ENCODE results near the gene MCTP1. TPM values are rescaled to one million over a fixed set of nuclear protein-coding genes. Genes with fewer than 3 reads are reported as not detected.

MCTP1 gene
- total and polyA plus RNA-seq, 2 donors, result 5.9 to 20.2 TPM

- Histone ChIP-seq H3K9me3 (ENCODE audit: control insufficient read depth in 2 of 2, insufficient read depth in 1 of 2, low read length in 1 of 2) (no peaks in the 10 kb centered on the region), H3K4me3 (ENCODE audit: low read length in 2 of 2) (no peak overlapping the region), H3K27ac (ENCODE audit: low read depth in 1 of 2, low read length in 1 of 2) (no peak overlapping the region), H3K4me1 (ENCODE audit: control insufficient read depth in 2 of 2, insufficient read depth in 2 of 2, low read length in 2 of 2) (no peaks in the 10 kb centered on the region), H3K36me3 (ENCODE audit: control insufficient read depth in 2 of 2, insufficient read depth in 2 of 2, low read length in 1 of 2) (no peaks in the 10 kb centered on the region), H3K27me3 (ENCODE audit: control insufficient read depth in 2 of 2, insufficient read depth in 1 of 2, low read length in 1 of 2) (no peaks in the 10 kb centered on the region)
- DNase-seq (ENCODE audit: low read depth in 6 of 9, low spot score in 9 of 9), result no peak
- 96% methylated on average over 2 of the region's 2 CpGs for WGBS
Observed at GRCh38 chr5:94885931-94886330, 399.0 kb downstream of the MCTP1 start.

GRCh38 chr5:94884311-94884710 is 400.6 kb downstream of the MCTP1 start:
- Histone ChIP-seq H3K4me3 (ENCODE audit: low read length in 2 of 2) (no peak overlapping the region), H3K27me3 (ENCODE audit: control insufficient read depth in 2 of 2, insufficient read depth in 1 of 2, low read length in 1 of 2) (no peaks in the 10 kb centered on the region), H3K36me3 (ENCODE audit: control insufficient read depth in 2 of 2, insufficient read depth in 2 of 2, low read length in 1 of 2) (no peaks in the 10 kb centered on the region), H3K27ac (ENCODE audit: low read depth in 1 of 2, low read length in 1 of 2) (no peak overlapping the region), H3K9me3 (ENCODE audit: control insufficient read depth in 2 of 2, insufficient read depth in 1 of 2, low read length in 1 of 2) (no peaks in the 10 kb centered on the region), H3K4me1 (ENCODE audit: control insufficient read depth in 2 of 2, insufficient read depth in 2 of 2, low read length in 2 of 2) (no peaks in the 10 kb centered on the region)
- 97% methylated on average over 9 of the region's 9 CpGs for WGBS
- no peak for DNase-seq (ENCODE audit: low read depth in 6 of 9, low spot score in 9 of 9)

GRCh38 chr5:94872526-94872925 is 412.4 kb downstream of the MCTP1 start:
- H3K4me3 ChIP-seq (ENCODE audit: low read length in 2 of 2), result no peak overlapping the region
- H3K27ac ChIP-seq (ENCODE audit: low read depth in 1 of 2, low read length in 1 of 2), result no peak overlapping the region
- no peaks in the 10 kb centered on the region for H3K9me3 ChIP-seq (ENCODE audit: control insufficient read depth in 2 of 2, insufficient read depth in 1 of 2, low read length in 1 of 2)
- no peak for DNase-seq (ENCODE audit: low read depth in 6 of 9, low spot score in 9 of 9)
- H3K27me3 ChIP-seq (ENCODE audit: control insufficient read depth in 2 of 2, insufficient read depth in 1 of 2, low read length in 1 of 2), result no peaks in the 10 kb centered on the region
- H3K36me3 ChIP-seq (ENCODE audit: control insufficient read depth in 2 of 2, insufficient read depth in 2 of 2, low read length in 1 of 2), result peaks cover 0 to 4% of the 10 kb centered on the region in 2 donors
- 97% methylated on average over 4 of the region's 4 CpGs for WGBS
- H3K4me1 ChIP-seq (ENCODE audit: control insufficient read depth in 2 of 2, insufficient read depth in 2 of 2, low read length in 2 of 2), result no peaks in the 10 kb centered on the region

- H3K4me3 ChIP-seq (ENCODE audit: low read length in 2 of 2), result no peak overlapping the region
- H3K36me3 ChIP-seq (ENCODE audit: control insufficient read depth in 2 of 2, insufficient read depth in 2 of 2, low read length in 1 of 2), result peaks cover 0 to 6% of the 10 kb centered on the region in 2 donors
- H3K27ac ChIP-seq (ENCODE audit: low read depth in 1 of 2, low read length in 1 of 2), result no peak overlapping the region
- WGBS, result 96% methylated on average over 13 of the region's 13 CpGs
- no peaks in the 10 kb centered on the region for H3K4me1 ChIP-seq (ENCODE audit: control insufficient read depth in 2 of 2, insufficient read depth in 2 of 2, low read length in 2 of 2)
- no peak for DNase-seq (ENCODE audit: low read depth in 6 of 9, low spot score in 9 of 9)
- no peaks in the 10 kb centered on the region for H3K9me3 ChIP-seq (ENCODE audit: control insufficient read depth in 2 of 2, insufficient read depth in 1 of 2, low read length in 1 of 2)
- no peaks in the 10 kb centered on the region for H3K27me3 ChIP-seq (ENCODE audit: control insufficient read depth in 2 of 2, insufficient read depth in 1 of 2, low read length in 1 of 2)
Observed at GRCh38 chr5:94870511-94871183, 414.2 kb downstream of the MCTP1 start.

GRCh38 chr5:94869921-94870320 is 415.0 kb downstream of the MCTP1 start:
- no peaks in the 10 kb centered on the region for H3K4me1 ChIP-seq (ENCODE audit: control insufficient read depth in 2 of 2, insufficient read depth in 2 of 2, low read length in 2 of 2)
- no peak overlapping the region for H3K27ac ChIP-seq (ENCODE audit: low read depth in 1 of 2, low read length in 1 of 2)
- H3K9me3 ChIP-seq (ENCODE audit: control insufficient read depth in 2 of 2, insufficient read depth in 1 of 2, low read length in 1 of 2), result no peaks in the 10 kb centered on the region
- no peak for DNase-seq (ENCODE audit: low read depth in 6 of 9, low spot score in 9 of 9)
- 97% methylated on average over 4 of the region's 4 CpGs for WGBS
- no peaks in the 10 kb centered on the region for H3K27me3 ChIP-seq (ENCODE audit: control insufficient read depth in 2 of 2, insufficient read depth in 1 of 2, low read length in 1 of 2)
- H3K36me3 ChIP-seq (ENCODE audit: control insufficient read depth in 2 of 2, insufficient read depth in 2 of 2, low read length in 1 of 2), result peaks cover 0 to 6% of the 10 kb centered on the region in 2 donors
- H3K4me3 ChIP-seq (ENCODE audit: low read length in 2 of 2), result no peak overlapping the region

- no peak overlapping the region for H3K4me3 ChIP-seq (ENCODE audit: low read length in 2 of 2)
- H3K36me3 ChIP-seq (ENCODE audit: control insufficient read depth in 2 of 2, insufficient read depth in 2 of 2, low read length in 1 of 2), result peaks cover 0 to 3% of the 10 kb centered on the region in 2 donors
- H3K4me1 ChIP-seq (ENCODE audit: control insufficient read depth in 2 of 2, insufficient read depth in 2 of 2, low read length in 2 of 2), result no peaks in the 10 kb centered on the region
- no peak for DNase-seq (ENCODE audit: low read depth in 6 of 9, low spot score in 9 of 9)
- no peak overlapping the region for H3K27ac ChIP-seq (ENCODE audit: low read depth in 1 of 2, low read length in 1 of 2)
- no peaks in the 10 kb centered on the region for H3K27me3 ChIP-seq (ENCODE audit: control insufficient read depth in 2 of 2, insufficient read depth in 1 of 2, low read length in 1 of 2)
- H3K9me3 ChIP-seq (ENCODE audit: control insufficient read depth in 2 of 2, insufficient read depth in 1 of 2, low read length in 1 of 2), result no peaks in the 10 kb centered on the region
- WGBS, result 92% methylated on average over 3 of the region's 3 CpGs
Observed at GRCh38 chr5:94863951-94864350, 420.9 kb downstream of the MCTP1 start.

- Histone ChIP-seq H3K4me1 (ENCODE audit: control insufficient read depth in 2 of 2, insufficient read depth in 2 of 2, low read length in 2 of 2) (no peaks in the 10 kb centered on the region), H3K36me3 (ENCODE audit: control insufficient read depth in 2 of 2, insufficient read depth in 2 of 2, low read length in 1 of 2) (no peaks in the 10 kb centered on the region), H3K27ac (ENCODE audit: low read depth in 1 of 2, low read length in 1 of 2) (no peak overlapping the region), H3K4me3 (ENCODE audit: low read length in 2 of 2) (no peak overlapping the region), H3K9me3 (ENCODE audit: control insufficient read depth in 2 of 2, insufficient read depth in 1 of 2, low read length in 1 of 2) (no peaks in the 10 kb centered on the region), H3K27me3 (ENCODE audit: control insufficient read depth in 2 of 2, insufficient read depth in 1 of 2, low read length in 1 of 2) (no peaks in the 10 kb centered on the region)
- 50% methylated on average over 2 of the region's 2 CpGs for WGBS
- no peak for DNase-seq (ENCODE audit: low read depth in 6 of 9, low spot score in 9 of 9)
Observed at GRCh38 chr5:94857111-94857510, 427.8 kb downstream of the MCTP1 start.

GRCh38 chr5:94856257-94856800 is 428.6 kb downstream of the MCTP1 start:
- WGBS, result 93% methylated on average over 3 of the region's 3 CpGs
- Histone ChIP-seq H3K4me3 (ENCODE audit: low read length in 2 of 2) (no peak overlapping the region), H3K27ac (ENCODE audit: low read depth in 1 of 2, low read length in 1 of 2) (no peak overlapping the region), H3K4me1 (ENCODE audit: control insufficient read depth in 2 of 2, insufficient read depth in 2 of 2, low read length in 2 of 2) (no peaks in the 10 kb centered on the region), H3K9me3 (ENCODE audit: control insufficient read depth in 2 of 2, insufficient read depth in 1 of 2, low read length in 1 of 2) (no peaks in the 10 kb centered on the region), H3K27me3 (ENCODE audit: control insufficient read depth in 2 of 2, insufficient read depth in 1 of 2, low read length in 1 of 2) (no peaks in the 10 kb centered on the region), H3K36me3 (ENCODE audit: control insufficient read depth in 2 of 2, insufficient read depth in 2 of 2, low read length in 1 of 2) (no peaks in the 10 kb centered on the region)
- no peak for DNase-seq (ENCODE audit: low read depth in 6 of 9, low spot score in 9 of 9)

- no peak for DNase-seq (ENCODE audit: low read depth in 6 of 9, low spot score in 9 of 9)
- Histone ChIP-seq H3K9me3 (ENCODE audit: control insufficient read depth in 2 of 2, insufficient read depth in 1 of 2, low read length in 1 of 2) (no peaks in the 10 kb centered on the region), H3K27me3 (ENCODE audit: control insufficient read depth in 2 of 2, insufficient read depth in 1 of 2, low read length in 1 of 2) (no peaks in the 10 kb centered on the region), H3K36me3 (ENCODE audit: control insufficient read depth in 2 of 2, insufficient read depth in 2 of 2, low read length in 1 of 2) (no peaks in the 10 kb centered on the region), H3K4me1 (ENCODE audit: control insufficient read depth in 2 of 2, insufficient read depth in 2 of 2, low read length in 2 of 2) (no peaks in the 10 kb centered on the region), H3K4me3 (ENCODE audit: low read length in 2 of 2) (no peak overlapping the region), H3K27ac (ENCODE audit: low read depth in 1 of 2, low read length in 1 of 2) (no peak overlapping the region)
- WGBS, result 82% methylated on average over 6 of the region's 6 CpGs
Observed at GRCh38 chr5:94855543-94855942, 429.4 kb downstream of the MCTP1 start.
